Trophoblast cell (in vitro differentiated cells and primary cell): Measurements from ENCODE around the gene MPZL3.
"Not testable (repeated sequence)": the region's sequence is repeated elsewhere in the genome, so short reads cannot be mapped to it uniquely, and the experiment has no call there.

ENCODE experiments used
- DNase-seq, 2 donors: peaks; one replicate each; pipeline ENCODE4 v3.0.0-alpha.2; 2016
- H2AFZ ChIP-seq: 2 replicates; pipeline ENCODE4 v1.6.1; 2013; ENCODE audit warnings: low read length, moderate library complexity, mild to moderate bottlenecking; ENCODE audit not compliant: insufficient read depth, poor library complexity
- H2AK5ac ChIP-seq: 2 replicates; pipeline ENCODE4 v1.6.1; 2013; ENCODE audit warnings: mild to moderate bottlenecking, low read length
- H2BK120ac ChIP-seq: 2 replicates; pipeline ENCODE4 v1.6.1; 2013; ENCODE audit warnings: low read length, mild to moderate bottlenecking, moderate library complexity; ENCODE audit not compliant: insufficient read depth, poor library complexity
- H2BK12ac ChIP-seq: 2 replicates; pipeline ENCODE4 v1.6.1; 2013; ENCODE audit warnings: mild to moderate bottlenecking, low read length, moderate library complexity
- H2BK5ac ChIP-seq: 2 replicates; pipeline ENCODE4 v1.6.1; 2013; ENCODE audit warnings: low read length, low read depth, moderate library complexity, mild to moderate bottlenecking; ENCODE audit not compliant: poor library complexity
- H3K14ac ChIP-seq: 2 replicates; pipeline ENCODE4 v1.6.1; 2013; ENCODE audit warnings: mild to moderate bottlenecking, low read length
- H3K18ac ChIP-seq: 2 replicates; pipeline ENCODE4 v1.6.1; 2013; ENCODE audit warnings: mild to moderate bottlenecking, low read length
- H3K23ac ChIP-seq: 2 replicates; pipeline ENCODE4 v1.6.1; 2013; ENCODE audit warnings: low read length
- H3K27ac ChIP-seq: 2 replicates; pipeline ENCODE4 v1.5.1; 2013; ENCODE audit warnings: low read depth, mild to moderate bottlenecking, inconsistent platforms, low read length, moderate library complexity
- H3K27me3 ChIP-seq: 2 replicates; pipeline ENCODE4 v1.6.1; 2013; ENCODE audit warnings: inconsistent platforms, mild to moderate bottlenecking, low read length, moderate library complexity; ENCODE audit not compliant: insufficient read depth
- H3K36me3 ChIP-seq, 2 experiments: 1 replicate in 1 of 2; 2 replicates in 1 of 2; pipeline ENCODE4 v1.6.1; 2013; ENCODE audit warnings: low read length in 2 of 2, mild to moderate bottlenecking in 2 of 2, moderate library complexity in 1 of 2; ENCODE audit not compliant: insufficient read depth in 2 of 2, control insufficient read depth in 1 of 2
- H3K4ac ChIP-seq: 2 replicates; pipeline ENCODE4 v1.6.1; 2013; ENCODE audit warnings: low read depth, mild to moderate bottlenecking, low read length, moderate library complexity
- H3K4me1 ChIP-seq, 2 experiments: 1 replicate in 1 of 2; 2 replicates in 1 of 2; pipeline ENCODE4 v1.6.1; 2013; ENCODE audit warnings: low read length in 2 of 2, mild to moderate bottlenecking in 2 of 2, moderate library complexity in 1 of 2; ENCODE audit not compliant: insufficient read depth in 2 of 2, control insufficient read depth in 1 of 2
- H3K4me2 ChIP-seq: 2 replicates; pipeline ENCODE4 v1.6.1; 2013; ENCODE audit warnings: inconsistent platforms, mild to moderate bottlenecking, low read length, moderate library complexity
- H3K4me3 ChIP-seq: 2 replicates; pipeline ENCODE4 v1.5.1; 2013; ENCODE audit warnings: mild to moderate bottlenecking, low read depth, low read length, inconsistent platforms
- H3K79me1 ChIP-seq: one replicate; pipeline ENCODE4 v1.6.1; 2013; ENCODE audit warnings: low read length
- H3K79me2 ChIP-seq: 2 replicates; pipeline ENCODE4 v1.6.1; 2013; ENCODE audit warnings: low read length, mild to moderate bottlenecking; ENCODE audit not compliant: control insufficient read depth, insufficient read depth, poor library complexity
- H3K9ac ChIP-seq: 2 replicates; pipeline ENCODE4 v1.6.1; 2013; ENCODE audit warnings: mild to moderate bottlenecking, low read length
- H3K9me3 ChIP-seq: 2 replicates; pipeline ENCODE4 v1.6.1; 2013; ENCODE audit warnings: low read depth, mild to moderate bottlenecking, control low read depth, inconsistent platforms, low read length; ENCODE audit not compliant: insufficient read depth
- H4K12ac ChIP-seq: 2 replicates; pipeline ENCODE4 v1.6.1; 2013; ENCODE audit warnings: low read depth, mild to moderate bottlenecking, low read length, moderate library complexity
- H4K8ac ChIP-seq: 2 replicates; pipeline ENCODE4 v1.6.1; 2013; ENCODE audit warnings: low read depth, mild to moderate bottlenecking, low read length, moderate library complexity
- H4K91ac ChIP-seq: one replicate; pipeline ENCODE4 v1.6.1; 2013; ENCODE audit warnings: low read depth, mild to moderate bottlenecking, low read length, moderate library complexity
- WGBS: extraction: QIAGEN DNeasy Blood & Tissue Kit; methylation state at CpG from one replicate; pipeline ENCODE4 v1.1.7; 2013; ENCODE audit warnings: missing lambda C conversion rate; ENCODE audit not compliant: insufficient read length, insufficient coverage; ENCODE audit errors: extremely low coverage; 5-methylcytosine and 5-hydroxymethylcytosine counted together

MPZL3 gene

DNA sequence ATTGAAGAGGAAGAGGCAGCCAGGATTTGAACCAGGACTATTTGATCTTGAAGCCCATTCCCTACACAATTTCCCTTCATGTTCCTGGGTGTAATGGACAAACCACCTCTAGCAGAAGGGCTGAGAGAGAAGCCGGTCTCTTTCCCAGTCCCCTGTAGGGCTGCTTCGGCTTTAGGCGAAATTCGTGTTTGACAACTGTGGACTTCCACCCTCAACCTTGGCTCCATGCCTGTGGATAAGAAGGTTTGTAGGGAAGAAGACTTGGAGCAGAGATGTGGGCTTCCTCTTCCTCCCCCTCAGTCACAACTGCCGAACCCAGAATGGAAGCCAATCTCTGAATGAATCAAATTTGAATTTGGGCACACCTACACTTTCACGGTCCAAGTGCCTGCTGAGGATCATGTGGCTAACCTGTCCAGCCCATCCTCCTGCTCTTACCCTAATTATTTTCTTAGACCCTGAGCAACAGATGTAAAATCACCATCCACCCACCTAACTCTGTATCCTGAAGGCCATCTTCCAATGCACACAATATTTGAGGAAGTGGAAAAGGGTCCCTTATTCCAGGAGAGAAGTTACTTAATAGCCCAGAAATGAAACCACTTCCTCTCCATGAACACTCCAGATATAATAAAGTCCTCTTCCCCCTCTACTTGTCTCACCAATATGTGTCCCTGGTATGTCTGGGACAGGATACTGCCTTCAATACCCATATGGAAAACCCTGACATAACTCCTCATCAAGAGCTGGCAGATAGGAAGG is 65.6 kb downstream of the MPZL3 start:
- no peaks in the 10 kb centered on the region for H3K79me1 ChIP-seq
- no peak overlapping the region for H3K4me3 ChIP-seq
- no peak overlapping the region for H4K91ac ChIP-seq
- H3K9ac ChIP-seq, result no peak overlapping the region
- no peak overlapping the region for H3K4ac ChIP-seq
- H3K79me2 ChIP-seq, result no peaks in the 10 kb centered on the region
- no peak for DNase-seq
- H3K23ac ChIP-seq, result no peak overlapping the region
- no peak overlapping the region for H4K8ac ChIP-seq
- no peak overlapping the region for H2BK12ac ChIP-seq
- H3K4me2 ChIP-seq, result no peak overlapping the region
- H3K18ac ChIP-seq, result no peak overlapping the region
- H3K9me3 ChIP-seq, result no peaks in the 10 kb centered on the region
- no CpG with 5 or more reads among the region's 6 CpGs for WGBS
- no peak overlapping the region for H2AK5ac ChIP-seq
- no peak overlapping the region for H4K12ac ChIP-seq
- H3K4me1 ChIP-seq, result no peaks in the 10 kb centered on the region
- H3K14ac ChIP-seq, result no peak overlapping the region
- no peak overlapping the region for H2AFZ ChIP-seq
- H3K27me3 ChIP-seq, result peaks cover 3% of the 10 kb centered on the region
- H2BK5ac ChIP-seq, result no peak overlapping the region
- no peaks in the 10 kb centered on the region for H3K36me3 ChIP-seq
- H3K27ac ChIP-seq, result no peak overlapping the region
- no peak overlapping the region for H2BK120ac ChIP-seq

DNA sequence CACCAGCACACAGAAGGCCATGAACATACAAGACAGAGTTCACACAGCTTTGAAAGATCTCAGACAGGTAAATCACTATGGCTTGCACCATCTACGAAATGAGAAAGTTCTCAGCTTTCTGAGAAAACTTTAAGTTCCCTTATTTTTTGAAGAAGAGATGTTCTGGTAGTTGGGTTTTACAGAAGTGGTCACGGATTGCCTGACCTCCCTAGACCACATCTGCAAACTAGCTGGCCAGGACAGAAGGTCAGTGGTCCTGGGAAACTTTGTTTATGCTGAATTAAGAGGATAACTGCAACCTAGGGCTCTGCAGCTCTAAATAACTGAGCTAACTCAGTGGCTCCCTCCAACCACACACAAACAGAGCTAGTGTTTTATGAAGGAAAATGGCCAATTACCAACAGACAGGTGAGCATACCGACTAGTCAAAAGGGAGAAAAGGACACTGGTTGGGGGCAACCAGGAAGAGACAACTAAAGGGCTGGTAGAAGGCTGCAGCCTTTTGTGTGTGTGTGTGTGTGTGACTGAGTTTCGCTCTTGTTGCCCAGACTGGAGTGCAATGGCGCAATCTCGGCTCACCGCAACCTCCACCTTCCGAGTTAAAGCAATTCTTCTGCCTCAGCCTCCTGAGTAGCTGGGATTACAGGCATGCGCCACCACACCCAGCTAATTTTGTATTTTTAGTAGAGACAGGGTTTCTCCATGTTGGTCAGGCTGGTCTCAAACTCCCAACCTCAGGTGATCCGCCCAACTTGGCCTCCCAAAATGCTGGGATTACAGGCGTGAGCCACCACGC is 67.2 kb downstream of the MPZL3 start:
- H3K36me3 ChIP-seq, result no peaks in the 10 kb centered on the region
- H3K18ac ChIP-seq, result no peak overlapping the region
- no peak overlapping the region for H4K12ac ChIP-seq
- no peak overlapping the region for H3K23ac ChIP-seq
- DNase-seq, result no peak
- no peak overlapping the region for H2BK12ac ChIP-seq
- H3K4me2 ChIP-seq, result no peak overlapping the region
- H3K4me1 ChIP-seq, result no peaks in the 10 kb centered on the region
- H4K8ac ChIP-seq, result no peak overlapping the region
- no peak overlapping the region for H3K9ac ChIP-seq
- no peak overlapping the region for H2BK120ac ChIP-seq
- H3K4me3 ChIP-seq, result no peak overlapping the region
- WGBS, result no CpG with 5 or more reads among the region's 12 CpGs
- H3K27ac ChIP-seq, result no peak overlapping the region
- no peak overlapping the region for H2AK5ac ChIP-seq
- H4K91ac ChIP-seq, result no peak overlapping the region
- H3K9me3 ChIP-seq, result no peaks in the 10 kb centered on the region
- H2BK5ac ChIP-seq, result no peak overlapping the region
- no peak overlapping the region for H2AFZ ChIP-seq
- no peaks in the 10 kb centered on the region for H3K79me1 ChIP-seq
- no peaks in the 10 kb centered on the region for H3K79me2 ChIP-seq
- H3K27me3 ChIP-seq, result peaks cover 3% of the 10 kb centered on the region
- no peak overlapping the region for H3K14ac ChIP-seq
- no peak overlapping the region for H3K4ac ChIP-seq

DNA sequence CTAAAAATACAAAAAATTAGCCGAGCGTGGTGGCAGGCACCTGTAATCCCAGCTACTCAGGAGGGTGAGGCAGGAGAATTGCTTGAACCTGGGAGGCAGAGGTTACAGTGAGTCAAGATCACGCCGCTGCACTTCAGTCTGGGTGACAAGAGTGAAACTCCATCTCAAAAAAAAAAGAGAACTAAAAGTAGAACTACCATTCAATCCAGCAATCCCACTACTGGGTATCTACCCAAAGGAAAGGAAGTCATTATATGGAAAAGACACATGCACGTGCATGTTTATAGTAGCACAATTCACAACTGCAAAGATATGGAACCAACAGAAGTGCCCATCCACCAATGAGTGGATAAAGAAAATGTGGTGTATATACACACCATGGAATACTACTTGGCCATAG is 68.5 kb downstream of the MPZL3 start:
- H2AK5ac ChIP-seq, H3K79me1 ChIP-seq, H4K91ac ChIP-seq, H3K14ac ChIP-seq, DNase-seq, H2BK5ac ChIP-seq, H3K4me1 ChIP-seq, H2BK12ac ChIP-seq, H2AFZ ChIP-seq, H4K8ac ChIP-seq, H3K18ac ChIP-seq, H3K27me3 ChIP-seq, H3K36me3 ChIP-seq, H3K9me3 ChIP-seq, H3K27ac ChIP-seq, H4K12ac ChIP-seq, H2BK120ac ChIP-seq, H3K4me3 ChIP-seq, H3K79me2 ChIP-seq, H3K23ac ChIP-seq, H3K4ac ChIP-seq, H3K4me2 ChIP-seq, H3K9ac ChIP-seq: not testable (repeated sequence)
- no CpG with 5 or more reads among the region's 5 CpGs for WGBS

DNA sequence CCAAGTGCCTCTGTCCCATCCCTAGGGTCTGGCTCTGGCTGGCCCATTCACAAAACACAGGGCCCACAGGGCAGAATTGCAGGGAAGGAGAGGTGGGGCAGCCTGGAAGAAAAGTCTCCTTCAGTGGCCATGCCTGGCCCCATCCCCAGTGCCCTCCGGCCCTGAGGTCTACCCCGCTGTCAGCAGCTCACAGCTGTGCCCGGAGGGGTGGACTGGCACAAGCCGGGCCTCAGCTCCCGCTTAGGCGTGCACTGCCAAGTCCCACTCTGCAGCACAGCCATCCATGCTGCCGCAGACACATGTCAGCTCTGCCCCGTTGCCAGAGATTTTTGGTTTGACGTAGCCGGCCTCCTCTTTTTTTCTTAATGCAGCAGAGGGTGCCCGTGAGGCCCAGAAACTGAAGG is 71.9 kb downstream of the MPZL3 start:
- Histone ChIP-seq H3K79me1 (no peaks in the 10 kb centered on the region), H3K9me3 (peaks cover 2% of the 10 kb centered on the region), H3K27ac (no peak overlapping the region), H3K18ac (no peak overlapping the region), H3K4me2 (no peak overlapping the region), H4K91ac (no peak overlapping the region), H3K27me3 (peaks cover 6% of the 10 kb centered on the region), H4K8ac (no peak overlapping the region), H3K9ac (no peak overlapping the region), H2AFZ (no peak overlapping the region), H4K12ac (no peak overlapping the region), H3K4me1 (peaks cover 1 to 3% of the 10 kb centered on the region in 2 experiments), H3K79me2 (no peaks in the 10 kb centered on the region), H3K4me3 (no peak overlapping the region), H2AK5ac (no peak overlapping the region), H2BK120ac (no peak overlapping the region), H2BK12ac (no peak overlapping the region), H3K23ac (no peak overlapping the region), H3K4ac (no peak overlapping the region), H3K36me3 (no peaks in the 10 kb centered on the region), H3K14ac (no peak overlapping the region), H2BK5ac (no peak overlapping the region)
- no CpG with 5 or more reads among the region's 11 CpGs for WGBS
- DNase-seq, result no peak
